HepG2 (cell line): Measurements from ENCODE around the gene BRCA1. TPM values are rescaled to one million over a fixed set of nuclear protein-coding genes. Genes with fewer than 3 reads are reported as not detected.

ENCODE experiments used
- ARHGAP35 ChIP-seq: sonication (generic); formaldehyde crosslinking; IDR thresholded peaks from 2 replicates; pipeline ENCODE4 v1.9.0; 2022; ENCODE audit warnings: mild to moderate bottlenecking, inconsistent platforms, moderate library complexity, missing genetic modification reagents, borderline replicate concordance
- FOXJ3 ChIP-seq: sonication (generic); formaldehyde crosslinking; IDR thresholded peaks from 2 replicates; pipeline ENCODE4 v1.4.0; 2020; ENCODE audit warnings: missing genetic modification reagents, mild to moderate bottlenecking, borderline replicate concordance
- HNF4A ChIP-seq: sonication (generic); formaldehyde crosslinking; IDR thresholded peaks from 2 replicates; pipeline ENCODE4 v1.4.0; 2020; ENCODE audit warnings: missing genetic modification reagents
- IKZF4 ChIP-seq: sonication (generic); formaldehyde crosslinking; IDR thresholded peaks from 2 replicates; pipeline ENCODE4 v1.5.1; 2020; ENCODE audit warnings: borderline replicate concordance, mild to moderate bottlenecking, low read depth, missing genetic modification reagents; ENCODE audit errors: not compliant biosample characterization
- ISL2 ChIP-seq: sonication (generic); formaldehyde crosslinking; IDR thresholded peaks from 2 replicates; pipeline ENCODE4 v1.5.0; 2020; ENCODE audit warnings: missing genetic modification reagents
- KLF15 ChIP-seq: sonication (generic); formaldehyde crosslinking; IDR thresholded peaks from 2 replicates; pipeline ENCODE4 v1.8.1; 2023; ENCODE audit warnings: borderline replicate concordance, mild to moderate bottlenecking, inconsistent platforms, missing genetic modification reagents, mixed read lengths
- LRRFIP1 ChIP-seq: sonication (generic); formaldehyde crosslinking; conservative IDR thresholded peaks from 2 replicates; pipeline ENCODE4 v1.4.0; 2020; ENCODE audit warnings: missing genetic modification reagents
- MIXL1 ChIP-seq: IDR thresholded peaks from 2 replicates; pipeline ENCODE4 v1.6.1; 2016
- MTA3 ChIP-seq: sonication (generic); formaldehyde crosslinking; IDR thresholded peaks from 2 replicates; pipeline ENCODE4 v1.4.0; 2020; ENCODE audit warnings: missing genetic modification reagents
- PHB2 ChIP-seq: fragments of 450-650 bp; IDR thresholded peaks from 2 replicates; pipeline ENCODE4 v1.6.1; 2018; ENCODE audit not compliant: partially characterized antibody
- RAD21 ChIP-seq: fragments of 450-650 bp; formaldehyde crosslinking; IDR thresholded peaks from 2 replicates; pipeline ENCODE4 v1.5.0; 2020; ENCODE audit warnings: mild to moderate bottlenecking
- RXRB ChIP-seq: IDR thresholded peaks from 2 replicates; pipeline ENCODE4 v1.6.1; 2016; ENCODE audit warnings: borderline replicate concordance, missing genetic modification reagents, missing compliant biosample characterization
- SOX13 ChIP-seq, 3 experiments: fragments of 450-650 bp in 1 of 3; sonication (generic) in 1 of 3; formaldehyde crosslinking in 1 of 3; IDR thresholded peaks in 2 of 3; conservative IDR thresholded peaks in 1 of 3; 2 replicates each; pipeline versions ENCODE4 v1.5.0 to v1.6.1; 2016 to 2020; ENCODE audit warnings: antibody characterized with exemption in 1 of 3, mild to moderate bottlenecking in 1 of 3, missing compliant biosample characterization in 1 of 3, missing genetic modification reagents in 1 of 3, moderate library complexity in 1 of 3
- TEAD3 ChIP-seq: optimal IDR thresholded peaks from 2 replicates; pipeline ENCODE3; 2016; ENCODE audit warnings: borderline replicate concordance
- ZBTB49 ChIP-seq: sonication (generic); formaldehyde crosslinking; IDR thresholded peaks from 2 replicates; pipeline ENCODE4 v1.4.0; 2020; ENCODE audit warnings: missing genetic modification reagents, borderline replicate concordance
- ZKSCAN8 ChIP-seq: IDR thresholded peaks from 2 replicates; pipeline ENCODE4 v1.6.1; 2016; ENCODE audit warnings: borderline replicate concordance, missing genetic modification reagents, missing compliant biosample characterization
- ZNF343 ChIP-seq: sonication (generic); formaldehyde crosslinking; IDR thresholded peaks from 2 replicates; pipeline ENCODE4 v1.4.0; 2020; ENCODE audit warnings: mild to moderate bottlenecking, missing genetic modification reagents
- ZNF567 ChIP-seq: sonication (generic); formaldehyde crosslinking; IDR thresholded peaks from 2 replicates; pipeline ENCODE4 v1.8.1; 2023; ENCODE audit warnings: mild to moderate bottlenecking, missing genetic modification reagents, borderline replicate concordance
- ZSCAN31 ChIP-seq: sonication (generic); formaldehyde crosslinking; IDR thresholded peaks from 2 replicates; pipeline ENCODE4 v1.5.0; 2020; ENCODE audit warnings: low read depth, mild to moderate bottlenecking, missing genetic modification reagents
- polyA plus RNA-seq, 8 experiments: library from polyadenylated mRNA; depleted of rRNA in 3 of 8; stranded (reverse) in 7 of 8; unstranded in 1 of 8; fragments of >200 nt; fragmentation: Illumina TruSeq in 4 of 8; extraction: Trizol in 4 of 8; gene quantifications; 2 replicates each; pipeline versions ENCODE4 v1.2.1 to v1.2.3, GENCODE V29; 2011 to 2016; ENCODE audit warnings: low read depth in 4 of 8, missing spikeins in 1 of 8, mixed read lengths in 1 of 8; ENCODE audit not compliant: insufficient read depth in 1 of 8
- total RNA-seq, 5 experiments: library from RNA; depleted of rRNA; stranded (reverse); fragments of >200 nt; fragmentation: Illumina TruSeq; extraction: Trizol; gene quantifications; 2 replicates each; pipeline ENCODE4 v1.2.3, GENCODE V29; 2016; ENCODE audit warnings: low read depth in 1 of 5
- TF ChIP-seq, protein P1 (sequence below): sonication (generic); formaldehyde crosslinking; IDR thresholded peaks from 2 replicates; pipeline ENCODE4 v1.8.0; 2022; ENCODE audit warnings: missing genetic modification reagents, mild to moderate bottlenecking, borderline replicate concordance
- TF ChIP-seq, protein P2 (sequence below): sonication (generic); formaldehyde crosslinking; IDR thresholded peaks from 2 replicates; pipeline ENCODE4 v1.8.0; 2022; ENCODE audit warnings: missing genetic modification reagents, low read depth, mild to moderate bottlenecking, borderline replicate concordance

BRCA1 gene
- total and polyA plus RNA-seq, 2 of the 13 experiments (the other 11 are each of a cell fraction or from before 2014, with no cell fraction given): 13.3 to 37.5 TPM

DNA sequence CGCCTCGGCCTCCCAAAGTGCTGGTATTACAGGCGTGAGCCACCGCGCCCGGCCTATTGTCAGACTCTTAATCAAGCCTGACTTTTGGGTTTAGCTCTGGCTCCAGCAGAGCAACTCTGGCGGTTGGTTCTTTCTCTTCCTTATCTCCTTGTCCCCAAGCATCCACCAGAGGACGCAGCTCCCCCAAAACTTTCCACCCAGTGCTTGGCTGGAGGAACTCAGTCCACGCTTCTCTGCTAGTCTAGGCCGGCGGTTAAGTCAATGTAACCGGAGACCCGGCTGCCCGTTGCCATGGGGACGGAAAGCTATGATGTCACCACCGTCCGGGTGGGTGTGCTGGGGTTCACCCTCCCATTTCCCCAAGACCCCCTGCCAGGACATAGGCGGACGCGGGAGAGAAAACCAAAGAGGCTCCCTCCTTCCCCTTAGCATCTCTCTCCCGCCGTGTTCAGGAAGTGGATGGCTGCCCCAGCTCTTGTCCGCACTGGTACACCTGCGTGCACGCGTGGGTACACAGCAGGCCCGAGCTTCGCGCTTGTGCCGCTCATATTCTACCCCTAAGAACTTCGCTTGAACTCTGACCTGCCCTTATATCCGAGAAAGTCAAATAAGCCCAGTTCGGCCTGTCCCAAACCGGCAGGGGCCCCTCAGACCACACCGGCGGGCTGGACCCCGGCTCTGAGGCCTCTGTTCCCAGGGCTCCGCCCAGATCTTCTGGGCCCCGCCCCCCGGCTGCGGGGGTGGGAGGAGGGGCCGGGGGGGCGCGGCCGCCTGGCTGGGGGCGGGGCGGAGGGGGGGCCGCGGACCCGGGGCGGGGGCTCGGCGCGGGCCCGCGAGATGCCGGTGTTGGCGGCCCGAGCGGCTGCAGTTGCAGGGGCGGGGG, 100.5 kb downstream of the BRCA1 start, which contains the start of gene RND2 (continued):
- peak; percentile 48; the same call in 1 of the 2 replicates for TF ChIP-seq ZKSCAN8 (CRISPR knock-in tag)
- TF ChIP-seq TEAD3 (CRISPR knock-in tag): peak; percentile 47
- TF ChIP-seq, protein P1, sequence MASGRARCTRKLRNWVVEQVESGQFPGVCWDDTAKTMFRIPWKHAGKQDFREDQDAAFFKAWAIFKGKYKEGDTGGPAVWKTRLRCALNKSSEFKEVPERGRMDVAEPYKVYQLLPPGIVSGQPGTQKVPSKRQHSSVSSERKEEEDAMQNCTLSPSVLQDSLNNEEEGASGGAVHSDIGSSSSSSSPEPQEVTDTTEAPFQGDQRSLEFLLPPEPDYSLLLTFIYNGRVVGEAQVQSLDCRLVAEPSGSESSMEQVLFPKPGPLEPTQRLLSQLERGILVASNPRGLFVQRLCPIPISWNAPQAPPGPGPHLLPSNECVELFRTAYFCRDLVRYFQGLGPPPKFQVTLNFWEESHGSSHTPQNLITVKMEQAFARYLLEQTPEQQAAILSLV: 0 out of 2 replicates have a peak, but pooled peaks have one; percentile 44
- no peak; the same call in 1 of the 2 replicates for TF ChIP-seq KLF15 (CRISPR knock-in tag)
- no peak for TF ChIP-seq PHB2
- TF ChIP-seq, protein P2, sequence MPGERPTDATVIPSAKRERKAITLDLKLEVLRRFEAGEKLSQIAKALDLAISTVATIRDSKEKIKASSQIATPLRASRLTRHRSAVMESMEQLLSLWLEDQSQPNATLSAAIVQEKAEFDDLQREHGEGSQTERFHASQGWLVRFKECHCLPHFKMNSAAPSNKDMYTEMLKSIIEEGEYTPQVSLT (CRISPR knock-in tag): no peak
- no peak; the same call in 1 of the 2 replicates for TF ChIP-seq ZSCAN31 (CRISPR knock-in tag)
- TF ChIP-seq ARHGAP35: 0 out of 2 replicates have a peak, but pooled peaks have one; percentile 77
- TF ChIP-seq LRRFIP1 (CRISPR knock-in tag): 0 out of 2 replicates have a peak, but pooled peaks have one; percentile 40
- TF ChIP-seq ZNF343 (CRISPR knock-in tag): 0 out of 2 replicates have a peak, but pooled peaks have one; percentile 73
- TF ChIP-seq ZNF567: 0 out of 2 replicates have a peak, but pooled peaks have one; percentile 46
- no peak for TF ChIP-seq MTA3 (CRISPR knock-in tag)
- TF ChIP-seq HNF4A (CRISPR knock-in tag): peak; percentile 19; the same call in 1 of the 2 replicates
- TF ChIP-seq RAD21: peak; percentile 96
- TF ChIP-seq ZBTB49 (CRISPR knock-in tag): no peak
- TF ChIP-seq IKZF4: no peak
- peak; percentile 42; the same call in 1 of the 2 replicates for TF ChIP-seq FOXJ3
- peak; percentile 77 for TF ChIP-seq RXRB (CRISPR knock-in tag)
- TF ChIP-seq SOX13 (IDR thresholded peaks at IDR 0.05): no peak
- TF ChIP-seq SOX13 (CRISPR knock-in tag; conservative IDR thresholded peaks at IDR 0.05 in 1 of 2, IDR thresholded peaks at IDR 0.05 in 1 of 2): peak in 1 of 2 experiments; percentile 52; a peak in 1 of 4 replicates
- TF ChIP-seq ISL2: 0 out of 2 replicates have a peak, but pooled peaks have one; percentile 40
- peak; percentile 54; the same call in 1 of the 2 replicates for TF ChIP-seq MIXL1
